H1 (cell line): ENCODE results near the gene ZNF646. TPM values are rescaled to one million over a fixed set of nuclear protein-coding genes. Genes with fewer than 3 reads are reported as not detected.

Experiments used
- CTCF ChIA-PET: fragments of 300-600 bp; sonication (Branson Sonifier 250); formaldehyde crosslinking; loops from one replicate; lab custom pipeline; 2021; ENCODE audit not compliant: partially characterized antibody; lab: Charles Lee
- POLR2A ChIA-PET: fragments of 300-600 bp; sonication (Branson Sonifier 250); formaldehyde crosslinking; loops from one replicate; lab custom pipeline; 2021; ENCODE audit warnings: inconsistent platforms; ENCODE audit not compliant: partially characterized antibody; lab: Charles Lee
- DNase-seq, 2 experiments: peaks; one replicate each; pipeline versions ENCODE4 v3.0.0 to v3.0.0-alpha.2; 2010 to 2022; ENCODE audit warnings: low spot score in 2 of 2, low read depth in 1 of 2, mixed read lengths in 1 of 2
- FAIRE-seq: peaks from 2 replicates; lab custom pipeline; 2011; peaks lifted over from hg19 to GRCh38; lab: Jason Lieb, UNC
- H2AFZ ChIP-seq: 2 replicates; pipeline ENCODE4 v1.8.1; 2012; ENCODE audit warnings: low read length, inconsistent platforms
- H2AK5ac ChIP-seq: 2 replicates; pipeline ENCODE4 v1.6.1; 2013; ENCODE audit warnings: low read depth, low read length
- H2BK120ac ChIP-seq: replicated peaks from 2 replicates; pipeline ENCODE3; 2013; ENCODE audit warnings: low read depth, low read length, inconsistent platforms
- H2BK12ac ChIP-seq: 2 replicates; pipeline ENCODE4 v1.6.1; 2013; ENCODE audit warnings: low read depth, low read length
- H2BK15ac ChIP-seq: 2 replicates; pipeline ENCODE4 v1.6.1; 2013; ENCODE audit warnings: low read length
- H2BK20ac ChIP-seq: 2 replicates; pipeline ENCODE4 v1.6.1; 2013; ENCODE audit warnings: low read length
- H2BK5ac ChIP-seq: 2 replicates; pipeline ENCODE4 v1.6.1; 2013; ENCODE audit warnings: low read depth, low read length
- H3K14ac ChIP-seq: 2 replicates; pipeline ENCODE4 v1.6.1; 2013; ENCODE audit warnings: inconsistent platforms; ENCODE audit not compliant: insufficient read length
- H3K18ac ChIP-seq: 2 replicates; pipeline ENCODE4 v1.6.1; 2013; ENCODE audit warnings: low read length; ENCODE audit errors: extremely low read depth
- H3K23ac ChIP-seq: 2 replicates; pipeline ENCODE4 v1.6.1; 2013; ENCODE audit warnings: inconsistent platforms; ENCODE audit not compliant: insufficient read length
- H3K23me2 ChIP-seq: 2 replicates; pipeline ENCODE4 v1.6.1; 2013; ENCODE audit warnings: low read depth, low read length
- H3K27ac ChIP-seq: 2 replicates; pipeline ENCODE4 v1.6.1; 2011; ENCODE audit warnings: low read depth, low read length, inconsistent platforms
- H3K27me3 ChIP-seq, 4 experiments: replicated peaks in 1 of 4; 1 replicate in 1 of 4; 2 replicates in 3 of 4; pipeline versions ENCODE4 v1.6.1 to v1.8.1; 2011 to 2013; ENCODE audit warnings: low read length in 3 of 4, mild to moderate bottlenecking in 3 of 4, inconsistent platforms in 2 of 4, mixed read lengths in 2 of 4, moderate library complexity in 1 of 4; ENCODE audit not compliant: control insufficient read depth in 3 of 4, insufficient read depth in 3 of 4; ENCODE audit errors: extremely low read depth in 1 of 4
- H3K36me3 ChIP-seq, 4 experiments: 2 replicates each; pipeline versions ENCODE4 v1.6.1 to v1.8.1; 2011 to 2013; ENCODE audit warnings: mild to moderate bottlenecking in 4 of 4, low read length in 3 of 4, moderate library complexity in 2 of 4, control low read depth in 1 of 4, inconsistent platforms in 1 of 4; ENCODE audit not compliant: insufficient read depth in 4 of 4, control insufficient read depth in 2 of 4
- H3K4ac ChIP-seq: replicated peaks from 2 replicates; pipeline ENCODE3; 2013; ENCODE audit warnings: low read length, low read depth, mixed read lengths, inconsistent platforms; ENCODE audit not compliant: insufficient read length
- H3K4me1 ChIP-seq, 4 experiments: replicated peaks in 1 of 4; 1 replicate in 1 of 4; 2 replicates in 3 of 4; pipeline versions ENCODE4 v1.6.1 to v1.8.1; 2011 to 2013; ENCODE audit warnings: low read length in 3 of 4, inconsistent platforms in 2 of 4, mixed read lengths in 1 of 4; ENCODE audit not compliant: insufficient read depth in 4 of 4, control insufficient read depth in 3 of 4
- H3K4me2 ChIP-seq, 2 experiments: 2 replicates each; pipeline versions ENCODE4 v1.6.1 to v1.8.1; 2011 to 2013; ENCODE audit warnings: low read depth in 2 of 2, low read length in 2 of 2, control low read depth in 1 of 2, inconsistent platforms in 1 of 2, mild to moderate bottlenecking in 1 of 2; ENCODE audit not compliant: insufficient read depth in 1 of 2
- H3K4me3 ChIP-seq, 4 experiments: fragments of 200-600, 300-600 bp in 1 of 4; sonication (generic), shearing (Covaris generic), sonication (Bioruptor Twin) in 1 of 4; 2 replicates each; pipeline versions ENCODE4 v1.5.1 to v1.8.1; 2011 to 2016; ENCODE audit warnings: low read length in 4 of 4, low read depth in 3 of 4, control low read depth in 2 of 4, inconsistent platforms in 2 of 4, mild to moderate bottlenecking in 2 of 4, mixed read lengths in 1 of 4, moderate library complexity in 1 of 4; ENCODE audit not compliant: insufficient read depth in 2 of 4; ENCODE audit errors: extremely low read depth in 1 of 4
- H3K56ac ChIP-seq: replicated peaks from 2 replicates; pipeline ENCODE3; 2013; ENCODE audit warnings: low read depth, mild to moderate bottlenecking, mixed read lengths, low read length, inconsistent platforms; ENCODE audit not compliant: insufficient read length
- H3K79me1 ChIP-seq: 2 replicates; pipeline ENCODE4 v1.6.1; 2013; ENCODE audit warnings: low read depth, low read length, control low read depth
- H3K79me2 ChIP-seq, 2 experiments: 2 replicates each; pipeline versions ENCODE4 v1.6.1 to v1.8.1; 2012 to 2013; ENCODE audit warnings: low read length in 2 of 2, mild to moderate bottlenecking in 2 of 2, inconsistent platforms in 1 of 2; ENCODE audit not compliant: insufficient read depth in 2 of 2, control insufficient read depth in 1 of 2
- H3K9ac ChIP-seq, 4 experiments: replicated peaks in 1 of 4; 1 replicate in 1 of 4; 2 replicates in 3 of 4; pipeline versions ENCODE4 v1.6.1 to v1.8.1; 2011 to 2013; ENCODE audit warnings: low read depth in 3 of 4, low read length in 3 of 4, control low read depth in 2 of 4, mild to moderate bottlenecking in 2 of 4, moderate library complexity in 2 of 4, inconsistent platforms in 1 of 4; ENCODE audit errors: extremely low read depth in 1 of 4
- H3K9me3 ChIP-seq, 2 experiments: 2 replicates each; pipeline versions ENCODE4 v1.6.1 to v1.8.1; 2012 to 2013; ENCODE audit warnings: mild to moderate bottlenecking in 2 of 2, moderate library complexity in 2 of 2, control low read depth in 1 of 2, inconsistent platforms in 1 of 2, low read depth in 1 of 2, low read length in 1 of 2, mixed read lengths in 1 of 2; ENCODE audit not compliant: insufficient read depth in 2 of 2
- H4K20me1 ChIP-seq, 2 experiments: replicated peaks in 1 of 2; 2 replicates each; pipeline versions ENCODE3 to v1.8.1; 2011 to 2013; ENCODE audit warnings: inconsistent platforms in 2 of 2, low read length in 2 of 2, mild to moderate bottlenecking in 1 of 2; ENCODE audit not compliant: insufficient read depth in 2 of 2, control insufficient read depth in 1 of 2
- H4K5ac ChIP-seq: 2 replicates; pipeline ENCODE4 v1.6.1; 2013; ENCODE audit warnings: low read length, low read depth, mixed read lengths, inconsistent platforms; ENCODE audit not compliant: insufficient read length
- H4K8ac ChIP-seq: 2 replicates; pipeline ENCODE4 v1.8.0; 2013; ENCODE audit warnings: mild to moderate bottlenecking, moderate library complexity, low read length, inconsistent platforms; ENCODE audit not compliant: insufficient read depth; ENCODE audit errors: extremely low read depth
- H4K91ac ChIP-seq: replicated peaks from 2 replicates; pipeline ENCODE3; 2013; ENCODE audit warnings: low read length, mixed read lengths, inconsistent platforms; ENCODE audit not compliant: insufficient read length
- EZH2 ChIP-seq: fragments of 200-600 bp; sonication (generic); IDR thresholded peaks from 2 replicates; pipeline ENCODE4 v1.7.1; 2012; ENCODE audit warnings: low read depth, mild to moderate bottlenecking, moderate library complexity, low read length, inconsistent platforms; ENCODE audit not compliant: severe bottlenecking
- FOSL1 ChIP-seq: IDR thresholded peaks from 2 replicates; pipeline ENCODE4 v1.6.1; 2011; ENCODE audit warnings: mild to moderate bottlenecking, low read depth, low read length, moderate library complexity; ENCODE audit not compliant: insufficient read depth
- JUND ChIP-seq: IDR thresholded peaks from 2 replicates; pipeline ENCODE4 v1.6.1; 2011; ENCODE audit warnings: mild to moderate bottlenecking, improper control_type of control experiment, low read length
- KDM4A ChIP-seq: IDR thresholded peaks from one replicate; pipeline ENCODE4 v1.7.1; 2012; ENCODE audit warnings: low read depth, mild to moderate bottlenecking, moderate library complexity, low read length, inconsistent platforms; ENCODE audit not compliant: severe bottlenecking
- MAX ChIP-seq: IDR thresholded peaks from 2 replicates; pipeline ENCODE4 v1.6.1; 2012; ENCODE audit warnings: inconsistent platforms
- SIN3A ChIP-seq, 2 experiments: IDR thresholded peaks in 1 of 2; conservative IDR thresholded peaks in 1 of 2; 2 replicates each; pipeline ENCODE4 v1.6.1; 2011 to 2012; ENCODE audit warnings: low read length in 2 of 2, improper control_type of control experiment in 1 of 2, low read depth in 1 of 2, mild to moderate bottlenecking in 1 of 2
- SIX5 ChIP-seq: IDR thresholded peaks from 2 replicates; pipeline ENCODE4 v1.6.1; 2011; ENCODE audit warnings: mild to moderate bottlenecking, low read depth, low read length
- SRF ChIP-seq: IDR thresholded peaks from 2 replicates; pipeline ENCODE4 v1.6.1; 2011; ENCODE audit warnings: mild to moderate bottlenecking, low read depth, low read length, moderate library complexity
- WGBS, 2 experiments: shearing (Covaris generic) in 1 of 2; methylation state at CpG; one replicate each; pipeline versions ENCODE4 v1.1.6 to v1.1.7; 2013 to 2015; ENCODE audit warnings: low lambda C conversion rate in 2 of 2, mixed read lengths in 2 of 2, inconsistent platforms in 1 of 2, low coverage in 1 of 2, missing lambda C conversion rate in 1 of 2; ENCODE audit not compliant: insufficient replicate concordance in 2 of 2, insufficient coverage in 1 of 2, insufficient read length in 1 of 2; ENCODE audit errors: extremely low coverage in 1 of 2, missing lambda C conversion rate in 1 of 2; 5-methylcytosine and 5-hydroxymethylcytosine counted together
- polyA plus RNA-seq, 7 experiments: library from polyadenylated mRNA; depleted of rRNA in 3 of 7; stranded (reverse) in 5 of 7; unstranded in 2 of 7; fragments of >200 nt in 5 of 7; fragments of 200-250 nt in 2 of 7; gene quantifications; 1 replicate in 5 of 7; 2 replicates in 1 of 7; 4 replicates in 1 of 7; pipeline versions ENCODE4 v1.2.1 to v1.2.3, GENCODE V29; 2011 to 2013; ENCODE audit warnings: missing spikeins in 2 of 7, mixed read lengths in 2 of 7
- total RNA-seq: library from RNA; stranded (reverse); fragmentation: NEBNext Ultra II Directional; extraction: Animal tissue kit (Norgen Biotek cat#: 25700); gene quantifications from 2 replicates; pipeline ENCODE4 v1.2.1, GENCODE V29; 2021
- TF ChIP-seq, protein P1 (sequence below): IDR thresholded peaks from 2 replicates; pipeline ENCODE4 v1.6.1; 2012; ENCODE audit warnings: inconsistent platforms
- TF ChIP-seq, protein P2 (sequence below): IDR thresholded peaks from 2 replicates; pipeline ENCODE4 v1.6.1; 2011; ENCODE audit warnings: low read depth, mild to moderate bottlenecking, low read length; ENCODE audit not compliant: insufficient read depth

The ZNF646 gene
- total and polyA plus RNA-seq, 2 of the 8 experiments (the other 6 are each of a cell fraction or from before 2014, with no cell fraction given) = 6.5 to 25.0 TPM

GRCh38 chr16:31132303-31132979, 58.2 kb downstream of the ZNF646 start:
- Histone ChIP-seq H3K56ac (no peak overlapping the region), H3K9ac (no peak overlapping the region), H4K91ac (no peak overlapping the region), H3K79me2 (peaks cover 0 to 19% of the 10 kb centered on the region in 2 experiments; a peak in 2 of 4 replicates), H3K9me3 (no peaks in the 10 kb centered on the region), H4K20me1 (peaks cover 6 to 7% of the 10 kb centered on the region in 2 experiments), H3K4me2 (no peak overlapping the region), H2BK12ac (no peak overlapping the region), H3K18ac (no peak overlapping the region), H2AK5ac (no peak overlapping the region), H3K79me1 (peaks cover 9% of the 10 kb centered on the region), H3K23me2 (peaks cover 16% of the 10 kb centered on the region), H3K27ac (no peak overlapping the region), H2AFZ (no peak overlapping the region), H2BK5ac (no peak overlapping the region), H3K4ac (no peak overlapping the region), H2BK15ac (0 out of 2 replicates have a peak overlapping the region, but pooled peaks have one; percentile 29), H3K4me3 (no peak overlapping the region), H3K14ac (no peak overlapping the region), H3K36me3 (peaks cover 14 to 27% (median 18%) of the 10 kb centered on the region in 4 experiments), H3K23ac (no peak overlapping the region), H3K4me1 (peaks cover 0 to 39% (median 32%) of the 10 kb centered on the region in 4 experiments; a peak in 6 of 7 replicates), H3K27me3 (no peaks in the 10 kb centered on the region), H4K8ac (no peak overlapping the region), H2BK120ac (no peak overlapping the region), H4K5ac (no peak overlapping the region), H2BK20ac (no peak overlapping the region)
- ChIA-PET CTCF (interaction anchor here (1.5 kb wide), 1 partner anchor 39 kb away, joined by 5 read pairs; no protein-coding TSS in a partner anchor), POLR2A (interaction anchor here (0.6 to 34.9 kb wide), 7 partner anchors 4 to 58 kb away, joined by 3 to 713 read pairs (median 6); partner anchors contain the start of genes BCKDK, FUS, KAT8 and PRSS36)
- DNase-seq (no peak), FAIRE-seq (no peak)
- 87% methylated on average over 20 of the region's 20 CpGs; no CpG with 5 or more reads in 1 of the 2 experiments for WGBS, 2 experiments
- TF ChIP-seq EZH2 = no peak
- TF ChIP-seq SIX5 = no peak
- TF ChIP-seq SRF = no peak
- no peak for TF ChIP-seq KDM4A
- TF ChIP-seq JUND = no peak
- TF ChIP-seq MAX = no peak
- no peak for TF ChIP-seq SIN3A (conservative IDR thresholded peaks at IDR 0.05 in 1 of 2, IDR thresholded peaks at IDR 0.05 in 1 of 2; ENCODE audit: low read depth in 1 of 2, low read length in 2 of 2)
- TF ChIP-seq FOSL1 = no peak
- TF ChIP-seq, protein P1, sequence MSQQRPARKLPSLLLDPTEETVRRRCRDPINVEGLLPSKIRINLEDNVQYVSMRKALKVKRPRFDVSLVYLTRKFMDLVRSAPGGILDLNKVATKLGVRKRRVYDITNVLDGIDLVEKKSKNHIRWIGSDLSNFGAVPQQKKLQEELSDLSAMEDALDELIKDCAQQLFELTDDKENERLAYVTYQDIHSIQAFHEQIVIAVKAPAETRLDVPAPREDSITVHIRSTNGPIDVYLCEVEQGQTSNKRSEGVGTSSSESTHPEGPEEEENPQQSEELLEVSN = no peak
- TF ChIP-seq, protein P2, sequence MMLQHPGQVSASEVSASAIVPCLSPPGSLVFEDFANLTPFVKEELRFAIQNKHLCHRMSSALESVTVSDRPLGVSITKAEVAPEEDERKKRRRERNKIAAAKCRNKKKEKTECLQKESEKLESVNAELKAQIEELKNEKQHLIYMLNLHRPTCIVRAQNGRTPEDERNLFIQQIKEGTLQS = no peak
